ENCODE measurements around the gene TIE1. TPM values are rescaled to one million over a fixed set of nuclear protein-coding genes. Genes with fewer than 3 reads are reported as not detected.
A peak's percentile ranks its signal among the peaks of the same experiment; 100 is the strongest.

TIE1 gene
- total and polyA plus RNA-seq, 7 donors = 8.2 to 29.7 (median 10.9) TPM

DNA sequence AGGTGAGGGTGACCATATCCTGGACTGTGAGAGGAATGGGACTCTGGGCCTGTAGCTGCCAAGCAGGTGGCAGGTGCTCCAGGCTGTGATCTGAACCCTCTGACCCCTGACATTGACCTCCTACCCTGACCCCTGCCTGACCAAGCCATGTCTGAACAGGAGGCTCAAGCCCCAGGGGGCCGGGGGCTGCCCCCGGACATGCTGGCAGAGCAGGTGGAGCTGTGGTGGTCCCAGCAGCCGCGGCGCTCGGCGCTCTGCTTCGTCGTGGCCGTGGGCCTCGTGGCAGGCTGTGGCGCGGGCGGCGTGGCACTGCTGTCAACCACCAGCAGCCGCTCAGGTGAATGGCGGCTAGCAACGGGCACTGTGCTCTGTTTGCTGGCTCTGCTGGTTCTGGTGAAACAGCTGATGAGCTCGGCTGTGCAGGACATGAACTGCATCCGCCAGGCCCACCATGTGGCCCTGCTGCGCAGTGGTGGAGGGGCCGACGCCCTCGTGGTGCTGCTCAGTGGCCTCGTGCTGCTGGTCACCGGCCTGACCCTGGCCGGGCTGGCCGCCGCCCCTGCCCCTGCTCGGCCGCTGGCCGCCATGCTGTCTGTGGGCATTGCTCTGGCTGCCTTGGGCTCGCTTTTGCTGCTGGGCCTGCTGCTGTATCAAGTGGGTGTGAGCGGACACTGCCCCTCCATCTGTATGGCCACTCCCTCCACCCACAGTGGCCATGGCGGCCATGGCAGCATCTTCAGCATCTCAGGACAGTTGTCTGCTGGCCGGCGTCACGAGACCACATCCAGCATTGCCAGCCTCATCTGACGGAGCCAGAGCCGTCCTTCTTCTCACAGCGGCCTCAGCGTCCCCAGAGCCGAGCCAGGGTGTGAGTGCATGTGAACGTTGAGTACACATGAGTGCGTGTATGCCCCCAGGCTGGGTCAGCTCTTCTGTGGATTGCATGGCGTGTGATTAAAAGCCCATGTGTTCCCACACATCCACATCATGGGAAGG is 27.9 kb upstream of the TIE1 start:
- Histone ChIP-seq H3K27ac (no peak overlapping the region), H3K4me3 (no peak overlapping the region), H3K36me3 (ENCODE audit: insufficient read depth in 1 of 2, low read depth in 1 of 2) (no peaks in the 10 kb centered on the region), H3K9me3 (no peaks in the 10 kb centered on the region), H3K4me1 (no peaks in the 10 kb centered on the region), H3K27me3 (ENCODE audit: insufficient read depth in 3 of 3, low read length in 2 of 3) (peaks cover 0 to 35% (median 5%) of the 10 kb centered on the region in 3 donors)
- ATAC-seq (no peak), DNase-seq (no peak)
- TF ChIP-seq, protein P1, sequence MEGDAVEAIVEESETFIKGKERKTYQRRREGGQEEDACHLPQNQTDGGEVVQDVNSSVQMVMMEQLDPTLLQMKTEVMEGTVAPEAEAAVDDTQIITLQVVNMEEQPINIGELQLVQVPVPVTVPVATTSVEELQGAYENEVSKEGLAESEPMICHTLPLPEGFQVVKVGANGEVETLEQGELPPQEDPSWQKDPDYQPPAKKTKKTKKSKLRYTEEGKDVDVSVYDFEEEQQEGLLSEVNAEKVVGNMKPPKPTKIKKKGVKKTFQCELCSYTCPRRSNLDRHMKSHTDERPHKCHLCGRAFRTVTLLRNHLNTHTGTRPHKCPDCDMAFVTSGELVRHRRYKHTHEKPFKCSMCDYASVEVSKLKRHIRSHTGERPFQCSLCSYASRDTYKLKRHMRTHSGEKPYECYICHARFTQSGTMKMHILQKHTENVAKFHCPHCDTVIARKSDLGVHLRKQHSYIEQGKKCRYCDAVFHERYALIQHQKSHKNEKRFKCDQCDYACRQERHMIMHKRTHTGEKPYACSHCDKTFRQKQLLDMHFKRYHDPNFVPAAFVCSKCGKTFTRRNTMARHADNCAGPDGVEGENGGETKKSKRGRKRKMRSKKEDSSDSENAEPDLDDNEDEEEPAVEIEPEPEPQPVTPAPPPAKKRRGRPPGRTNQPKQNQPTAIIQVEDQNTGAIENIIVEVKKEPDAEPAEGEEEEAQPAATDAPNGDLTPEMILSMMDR (IDR thresholded peaks at IDR 0.05) = no peak
- 93 to 95% (median 93%) methylated on average over 33 to 46 of the region's 46 CpGs for WGBS, 3 donors
- intact Hi-C loops (cut with DNase I) = no loop called here

DNA sequence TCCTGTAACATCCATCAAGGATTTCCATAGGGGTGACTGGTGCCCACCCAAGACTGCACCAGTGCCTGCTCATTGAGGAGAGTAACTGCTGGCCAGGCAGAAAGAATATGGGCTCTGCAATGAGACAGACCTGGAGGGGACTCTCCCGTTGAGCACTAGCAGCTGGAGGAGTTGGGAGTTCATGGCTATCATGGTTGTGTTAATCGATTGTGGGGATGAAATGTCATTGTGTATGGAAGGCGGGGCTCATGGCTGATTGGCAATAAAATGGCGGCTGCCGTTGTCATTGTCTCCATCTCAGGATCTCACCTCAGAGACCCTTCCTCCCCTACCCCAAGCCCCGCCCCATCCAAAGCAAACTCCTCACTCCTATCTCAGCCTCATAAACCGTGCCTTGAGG is 27.1 kb upstream of the TIE1 start:
- Histone ChIP-seq H3K9me3 (no peaks in the 10 kb centered on the region), H3K4me1 (no peaks in the 10 kb centered on the region), H3K27ac (no peak overlapping the region), H3K4me3 (no peak overlapping the region), H3K36me3 (ENCODE audit: insufficient read depth in 1 of 2, low read depth in 1 of 2) (no peaks in the 10 kb centered on the region), H3K27me3 (ENCODE audit: insufficient read depth in 3 of 3, low read length in 2 of 3) (peaks cover 0 to 33% (median 5%) of the 10 kb centered on the region in 3 donors)
- DNase-seq = no peak
- TF ChIP-seq, protein P1 (IDR thresholded peaks at IDR 0.05) = no peak
- no peak for ATAC-seq
- intact Hi-C loops (cut with DNase I) = no loop called here
- WGBS, 3 donors = 80 to 90% (median 86%) methylated on average over 7 of the region's 7 CpGs

DNA sequence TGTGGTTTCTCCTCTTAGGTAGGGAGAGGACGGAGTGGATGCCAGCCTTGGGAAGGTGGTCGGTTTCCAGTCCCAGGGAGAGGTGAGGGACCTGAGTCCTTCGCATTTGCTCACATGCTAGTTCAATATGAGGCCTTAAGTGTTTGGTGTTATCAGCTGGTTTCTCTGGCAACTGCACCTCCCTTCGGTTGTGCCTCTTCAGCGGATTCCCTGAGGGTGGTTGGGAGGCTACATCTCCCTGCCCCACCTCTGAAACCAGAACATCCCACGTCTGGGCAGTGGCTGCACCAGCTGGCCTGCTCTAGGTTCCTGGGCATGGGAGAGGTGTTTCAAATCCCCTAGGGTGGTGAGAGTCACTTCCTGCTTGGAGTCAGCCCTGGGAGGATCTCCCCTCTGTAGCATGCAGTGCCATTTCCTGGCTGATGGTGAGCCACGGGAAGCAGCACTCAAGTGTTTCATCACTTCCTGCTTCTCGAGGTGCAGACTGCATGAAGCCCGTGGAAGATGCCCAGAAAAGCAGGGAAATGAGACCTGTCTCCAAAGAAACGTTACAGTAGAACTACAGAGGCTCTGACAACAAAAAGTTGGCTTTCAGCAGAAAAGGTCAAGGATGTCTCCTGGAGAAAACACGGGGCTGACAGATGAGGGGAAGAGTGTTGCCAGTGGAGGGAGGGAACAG is 26.5 kb upstream of the TIE1 start:
- TF ChIP-seq, protein P1 (IDR thresholded peaks at IDR 0.05) = no peak
- WGBS, 3 donors = 48 to 51% (median 48%) methylated on average over 11 of the region's 11 CpGs
- Histone ChIP-seq H3K27ac (no peak overlapping the region), H3K4me3 (no peak overlapping the region), H3K27me3 (ENCODE audit: insufficient read depth in 3 of 3, low read length in 2 of 3) (peaks cover 0 to 33% (median 5%) of the 10 kb centered on the region in 3 donors), H3K9me3 (no peaks in the 10 kb centered on the region), H3K36me3 (ENCODE audit: insufficient read depth in 1 of 2, low read depth in 1 of 2) (no peaks in the 10 kb centered on the region), H3K4me1 (no peaks in the 10 kb centered on the region)
- DNase-seq (no peak), ATAC-seq (peak in 2 of 4 donors; percentile 48 to 52)
- intact Hi-C loops (cut with DNase I) = no loop called here

DNA sequence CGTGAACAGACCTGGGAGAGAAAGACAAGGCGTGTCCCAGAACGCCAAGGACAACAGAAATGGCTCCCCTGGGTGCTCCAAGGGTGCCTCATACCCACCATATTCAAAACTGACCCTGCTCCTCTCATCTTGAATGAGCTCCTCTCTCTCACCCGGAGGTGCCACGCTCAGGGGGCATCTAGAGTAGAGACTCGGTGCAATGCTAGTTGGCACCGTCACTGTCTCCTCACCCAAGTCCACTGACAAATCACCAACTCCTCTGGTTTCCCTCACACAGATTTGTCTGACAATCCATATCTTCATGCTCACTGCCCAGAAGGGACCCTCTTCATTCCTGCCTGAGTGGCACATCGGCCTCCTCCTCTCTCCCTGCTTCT is 26.0 kb upstream of the TIE1 start:
- Histone ChIP-seq H3K4me3 (no peak overlapping the region), H3K27ac (no peak overlapping the region), H3K27me3 (ENCODE audit: insufficient read depth in 3 of 3, low read length in 2 of 3) (peaks cover 0 to 33% (median 5%) of the 10 kb centered on the region in 3 donors), H3K36me3 (ENCODE audit: insufficient read depth in 1 of 2, low read depth in 1 of 2) (no peaks in the 10 kb centered on the region), H3K4me1 (no peaks in the 10 kb centered on the region), H3K9me3 (no peaks in the 10 kb centered on the region)
- intact Hi-C loops (cut with DNase I) = no loop called here
- DNase-seq = no peak
- TF ChIP-seq, protein P1 (IDR thresholded peaks at IDR 0.05) = no peak
- WGBS, 3 donors = 72 to 87% (median 73%) methylated on average over 8 of the region's 8 CpGs
- no peak for ATAC-seq

All from psoas muscle (tissue), 8 donors.